K562 (cell line): Measurements from ENCODE around the gene LTBP2. TPM values are rescaled to one million over a fixed set of nuclear protein-coding genes. Genes with fewer than 3 reads are reported as not detected.

ENCODE experiments used
- ATAC-seq: fragments of 200-7000 bp; cut with Tn5 transposase; 3 replicates; pipeline ENCODE4 v1.9.1; 2020; ENCODE audit warnings: moderate library complexity
- BruUV-seq: library from RNA; stranded (reverse); fragments of 400-500 nt; replicated peaks from 2 replicates; lab custom pipeline; 2021; lab: Mats Ljungman, UMichigan
- CTCF ChIA-PET: fragments of 300-600 bp; formaldehyde crosslinking; extraction: SDS; loops from one replicate; lab custom pipeline; 2021; ENCODE audit warnings: low intra/inter-chr PET ratio; lab: Yijun Ruan, JAX
- POLR2A ChIA-PET: fragments of 300-600, 350-650 bp; sonication (Branson Sonifier 250); formaldehyde crosslinking; extraction: SDS; loops from one replicate; lab custom pipeline; 2021; ENCODE audit warnings: antibody characterized with exemption, inconsistent platforms; lab: Yijun Ruan, JAX
- DNase-seq, 4 experiments: peaks; one replicate each; pipeline versions ENCODE4 v3.0.0 to v3.0.0-alpha.2; 2011 to 2018; ENCODE audit warnings: low spot score in 3 of 4, mixed read lengths in 3 of 4; ENCODE audit errors: extremely low read depth in 1 of 4
- FAIRE-seq: peaks from 2 replicates; lab custom pipeline; 2011; peaks lifted over from hg19 to GRCh38; lab: Jason Lieb, UNC
- H2AFZ ChIP-seq: 2 replicates; pipeline ENCODE4 v1.6.0; 2011; ENCODE audit warnings: low read depth, low read length, control low read depth, inconsistent platforms
- H3K27ac ChIP-seq: fragments of 200-600 bp; 3 replicates; pipeline ENCODE4 v1.8.0; 2011; ENCODE audit warnings: low read depth, mild to moderate bottlenecking, control low read depth, inconsistent platforms, low read length, moderate library complexity, mixed read lengths; ENCODE audit errors: extremely low read depth
- H3K27me3 ChIP-seq, 2 experiments: fragments of 300-600 bp in 1 of 2; 2 replicates in 1 of 2; 3 replicates in 1 of 2; pipeline versions ENCODE4 v1.6.0 to v1.8.0; 2011; ENCODE audit warnings: inconsistent platforms in 2 of 2, low read length in 2 of 2, mild to moderate bottlenecking in 1 of 2, mixed read lengths in 1 of 2, moderate library complexity in 1 of 2; ENCODE audit not compliant: control insufficient read depth in 2 of 2, insufficient read depth in 2 of 2
- H3K36me3 ChIP-seq: fragments of 300-600 bp; 3 replicates; pipeline ENCODE4 v1.8.0; 2011; ENCODE audit warnings: mild to moderate bottlenecking, low read length, inconsistent platforms; ENCODE audit not compliant: control insufficient read depth, insufficient read depth
- H3K4me1 ChIP-seq, 2 experiments: fragments of 200-600 bp in 1 of 2; replicated peaks in 1 of 2; 2 replicates in 1 of 2; 3 replicates in 1 of 2; pipeline versions ENCODE4 v1.5.1 to v1.8.0; 2011; ENCODE audit warnings: inconsistent platforms in 2 of 2, low read length in 2 of 2, mild to moderate bottlenecking in 1 of 2, mixed read lengths in 1 of 2, moderate library complexity in 1 of 2; ENCODE audit not compliant: control insufficient read depth in 2 of 2, insufficient read depth in 2 of 2
- H3K4me2 ChIP-seq: 2 replicates; pipeline ENCODE4 v1.6.1; 2011; ENCODE audit warnings: low read length, control low read depth, inconsistent platforms, mixed read lengths; ENCODE audit not compliant: insufficient read depth
- H3K4me3 ChIP-seq: fragments of 200-600 bp; sonication (generic), shearing (Covaris generic); 2 replicates; pipeline ENCODE4 v1.5.1; 2016; ENCODE audit warnings: control low read depth, inconsistent platforms
- H3K79me2 ChIP-seq: fragments of 200-600 bp; 3 replicates; pipeline ENCODE4 v1.8.0; 2011; ENCODE audit warnings: low read length, inconsistent platforms; ENCODE audit not compliant: control insufficient read depth, insufficient read depth
- H3K9ac ChIP-seq, 2 experiments: 2 replicates each; pipeline versions ENCODE4 v1.6.0 to v1.6.1; 2011; ENCODE audit warnings: low read depth in 2 of 2, low read length in 2 of 2, control low read depth in 1 of 2, inconsistent platforms in 1 of 2, mild to moderate bottlenecking in 1 of 2, mixed read lengths in 1 of 2; ENCODE audit not compliant: insufficient read depth in 1 of 2
- H3K9me1 ChIP-seq: one replicate; pipeline ENCODE4 v1.6.0; 2011; ENCODE audit warnings: inconsistent platforms, mild to moderate bottlenecking, low read length, moderate library complexity; ENCODE audit not compliant: control insufficient read depth, insufficient read depth
- H3K9me3 ChIP-seq: replicated peaks from 2 replicates; pipeline ENCODE4 v1.5.1; 2011; ENCODE audit warnings: low read depth, low read length, inconsistent platforms; ENCODE audit not compliant: control insufficient read depth, insufficient read depth
- H4K20me1 ChIP-seq: replicated peaks from 2 replicates; pipeline ENCODE4 v1.6.1; 2011; ENCODE audit warnings: low read length, inconsistent platforms, mixed read lengths; ENCODE audit not compliant: control insufficient read depth, insufficient read depth
- BRCA1 ChIP-seq, 2 experiments: fragments of 450-650 bp in 1 of 2; sonication (generic) in 1 of 2; formaldehyde crosslinking in 1 of 2; IDR thresholded peaks; 2 replicates each; pipeline versions ENCODE4 v1.5.0 to v1.6.1; 2017 to 2020; ENCODE audit warnings: mild to moderate bottlenecking in 1 of 2, missing genetic modification reagents in 1 of 2
- ELF4 ChIP-seq: fragments of 450-650 bp; formaldehyde crosslinking; IDR thresholded peaks from 2 replicates; pipeline ENCODE4 v1.4.0; 2022; ENCODE audit warnings: missing genetic modification characterization
- HIVEP1 ChIP-seq: fragments of 250-450 bp; sonication (Bioruptor Pico); IDR thresholded peaks from 2 replicates; pipeline ENCODE4 v1.4.0; 2020; ENCODE audit warnings: mild to moderate bottlenecking
- RBM25 ChIP-seq: fragments of 200-400 bp; formaldehyde crosslinking; IDR thresholded peaks from 2 replicates; pipeline ENCODE4 v1.6.1; 2018; ENCODE audit warnings: low read length, low read depth, moderate library complexity; ENCODE audit not compliant: severe bottlenecking
- TBL1XR1 ChIP-seq, 2 experiments: IDR thresholded peaks; 2 replicates each; pipeline ENCODE4 v1.6.1; 2012; ENCODE audit warnings: improper control_type of control experiment in 2 of 2, low read length in 2 of 2, mild to moderate bottlenecking in 1 of 2
- ZFP36 ChIP-seq: fragments of 150-350 bp; IDR thresholded peaks from 2 replicates; pipeline ENCODE4 v1.6.1; 2018; ENCODE audit warnings: low read length, low read depth; ENCODE audit not compliant: partially characterized antibody
- ZNF561 ChIP-seq: fragments of 450-650 bp; formaldehyde crosslinking; conservative IDR thresholded peaks from 2 replicates; pipeline ENCODE4 v1.4.0; 2020; ENCODE audit warnings: mild to moderate bottlenecking, moderate library complexity
- WGBS: fragments of 100-300 bp; shearing (Covaris generic); methylation state at CpG from one replicate; pipeline ENCODE4 v1.1.6; 2016; ENCODE audit warnings: low coverage, mixed read lengths; ENCODE audit not compliant: insufficient coverage; ENCODE audit errors: missing lambda C conversion rate; 5-methylcytosine and 5-hydroxymethylcytosine counted together
- in situ Hi-C: fragments of 300-500 bp; cut with MboI; formaldehyde crosslinking; loops from 4 replicates; pipeline ENCODE4 v1.15.0; 2018; ENCODE audit warnings: inconsistent platforms, mixed read lengths
- intact Hi-C: fragments of 100-400 bp; cut with micrococcal nuclease; formaldehyde crosslinking; loops from 2 replicates; pipeline ENCODE4 v1.14.2; 2022
- polyA plus RNA-seq, 8 experiments: library from polyadenylated mRNA; depleted of rRNA in 4 of 8; stranded (reverse) in 5 of 8; unstranded in 3 of 8; fragments of >200 nt; fragmentation: Nextera tagmentation in 2 of 8; fragmentation: Illumina TruSeq in 1 of 8; extraction: Ambion mirVana in 2 of 8; extraction: Trizol in 1 of 8; gene quantifications; 2 replicates each; pipeline versions ENCODE4 v1.2.1 to v1.2.3, GENCODE V29; 2011 to 2014; ENCODE audit warnings: inconsistent platforms in 1 of 8, missing spikeins in 1 of 8
- total RNA-seq, 7 experiments: library from RNA; depleted of rRNA in 6 of 7; stranded (reverse); fragments of >200 nt in 6 of 7; fragmentation: Illumina TruSeq in 2 of 7; extraction: Trizol in 2 of 7; gene quantifications; 2 replicates each; pipeline versions ENCODE4 v1.2.1 to v1.2.3, GENCODE V29; 2011 to 2021; ENCODE audit warnings: low replicate concordance in 1 of 7

The LTBP2 gene
- total and polyA plus RNA-seq, 9 of the 15 experiments (the other 6 are each of a cell fraction or from before 2014, with no cell fraction given), result under 0.01 to 0.18 (median 0.03) TPM; not detected in 3

DNA sequence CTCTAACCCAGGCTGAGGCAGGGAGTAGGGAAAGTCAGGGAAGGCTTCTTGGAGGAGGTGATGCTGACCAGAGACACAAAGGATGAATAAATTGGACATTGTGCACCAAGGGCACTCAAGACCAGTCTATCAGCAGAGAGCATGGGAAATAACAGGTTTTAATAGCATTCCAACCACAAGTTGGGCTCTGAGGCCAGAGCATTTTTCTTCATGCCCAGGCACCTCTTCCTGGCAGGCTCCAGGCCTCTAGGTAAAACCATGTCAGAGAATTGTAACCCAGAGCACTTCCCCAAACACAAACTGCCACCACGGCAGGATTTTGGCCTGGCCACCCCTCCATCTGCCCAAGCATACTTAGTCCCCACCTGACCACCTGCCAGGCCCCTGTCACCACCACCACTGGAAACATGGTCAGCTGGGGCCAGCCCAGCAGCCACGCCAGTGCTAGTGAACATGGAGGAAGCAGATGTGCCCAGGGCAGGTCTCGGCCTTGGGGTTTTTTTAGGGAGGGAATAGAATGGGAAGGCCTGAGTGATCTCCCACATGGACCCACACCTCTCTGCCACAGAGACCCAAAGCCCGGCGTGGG, 22.7 kb downstream of the LTBP2 start:
- TF ChIP-seq RBM25 (peak; percentile 4), HIVEP1 (CRISPR knock-in tag) (no peak), BRCA1 (IDR thresholded peaks at IDR 0.05) (no peak), BRCA1 (CRISPR knock-in tag; IDR thresholded peaks at IDR 0.05) (no peak), ZNF561 (CRISPR knock-in tag) (no peak), ZFP36 (peak; percentile 77), ELF4 (CRISPR knock-in tag) (no peak), TBL1XR1 (IDR thresholded peaks at IDR 0.05; ENCODE audit: low read length in 2 of 2) (no peak)
- TF ChIP-seq, all 486 proteins: peak for 2
- peaks cover 17 to 63% of the 10 kb centered on the region in 2 experiments; a peak in 4 of 5 replicates for H3K27me3 ChIP-seq
- in situ Hi-C loops, result no loop called here
- intact Hi-C loops, result no loop called here
- CTCF ChIA-PET, result no interaction called here
- WGBS, result 0% methylated on average over 3 of the region's 5 CpGs
- no peaks in the 10 kb centered on the region for H3K9me3 ChIP-seq
- no peaks in the 10 kb centered on the region for H3K79me2 ChIP-seq
- DNase-seq (no peak), FAIRE-seq (no peak), ATAC-seq (no peak)
- no peaks in the 10 kb centered on the region; a peak in 2 of 5 replicates for H3K4me1 ChIP-seq
- no peak overlapping the region for H3K27ac ChIP-seq
- H3K9me1 ChIP-seq, result no peaks in the 10 kb centered on the region
- H2AFZ ChIP-seq, result no peak overlapping the region
- no peak overlapping the region for H3K4me2 ChIP-seq
- no peak overlapping the region for H3K9ac ChIP-seq
- no peaks in the 10 kb centered on the region for H4K20me1 ChIP-seq
- POLR2A ChIA-PET, result interaction anchor here (0.6 kb wide), 1 partner anchor 24 kb away, joined by 4 read pairs; no protein-coding TSS in a partner anchor
- H3K4me3 ChIP-seq, result no peak overlapping the region
- no TSS peak for BruUV-seq
- no peaks in the 10 kb centered on the region for H3K36me3 ChIP-seq
